COLO668 (cell line): ENCODE measurements around the gene GALNT9.
"Not testable (repeated sequence)": the region's sequence is repeated elsewhere in the genome, so short reads cannot be mapped to it uniquely, and the experiment has no call there.

Source experiments
- DNase-seq: peaks from one replicate; lab custom pipeline; 2025; ENCODE audit not compliant: unreplicated experiment; lab: John Stamatoyannopoulos, UW

Gene GALNT9

GRCh38 chr12:132267873-132268272 is 61.5 kb downstream of the GALNT9 start:
- DNase-seq: no peak

GRCh38 chr12:132266802-132267201 is 62.6 kb downstream of the GALNT9 start:
- DNase-seq: no peak

- no peak for DNase-seq
Measured at GRCh38 chr12:132266370-132266769, 63.0 kb downstream of the GALNT9 start.

DNA sequence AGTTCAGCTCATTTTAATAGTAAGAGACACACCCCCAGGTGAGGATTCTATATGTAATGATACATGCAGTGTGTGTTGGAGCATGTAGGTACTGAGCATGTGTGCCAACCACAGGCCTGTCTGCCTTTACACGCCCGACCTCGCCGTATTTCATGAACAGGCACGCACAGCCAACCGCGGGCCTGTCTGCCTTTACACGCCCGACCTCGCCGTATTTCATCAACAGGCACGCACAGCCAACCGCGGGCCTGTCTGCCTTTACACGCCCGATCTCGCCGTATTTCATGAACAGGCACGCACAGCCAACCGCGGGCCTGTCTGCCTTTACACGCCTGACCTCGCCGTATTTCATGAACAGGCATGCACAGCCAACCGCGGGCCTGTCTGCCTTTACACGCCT is 63.6 kb downstream of the GALNT9 start:
- DNase-seq: not testable (repeated sequence)

DNA sequence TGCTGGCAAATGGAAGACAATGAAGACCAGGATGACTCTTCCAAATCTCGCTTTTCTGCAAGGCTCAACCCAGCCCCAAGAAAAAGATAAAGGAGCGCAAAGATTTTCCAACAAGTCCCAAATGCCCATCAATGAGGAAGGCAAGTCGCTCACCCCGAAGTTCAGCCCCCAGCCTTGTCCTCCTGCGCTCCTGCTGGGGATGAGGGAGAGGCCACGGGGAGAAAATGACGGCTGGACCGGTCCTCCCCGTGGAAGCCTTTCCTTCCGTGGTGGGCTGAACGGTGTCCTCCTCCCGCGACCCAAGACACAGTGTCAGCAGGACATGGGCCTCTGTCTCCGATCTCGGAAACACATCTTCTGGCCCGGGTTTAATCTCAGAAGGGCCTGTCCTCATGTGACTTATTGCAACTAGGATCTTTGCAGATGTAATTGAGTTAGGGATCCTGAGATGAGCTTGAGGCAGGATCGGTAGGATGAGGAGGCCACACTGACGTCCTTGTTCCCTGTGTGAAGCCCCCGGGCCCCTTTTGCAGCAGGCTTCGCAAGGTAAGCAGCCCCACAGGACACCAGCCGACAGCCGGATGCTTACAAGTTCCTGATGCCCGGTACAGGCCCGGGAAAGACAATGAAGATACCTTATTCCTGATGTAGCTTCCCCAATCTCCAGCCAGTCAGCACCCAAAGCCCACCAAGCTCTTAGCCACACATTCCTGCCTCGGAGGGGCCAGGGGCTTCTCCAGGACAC is 64.2 kb downstream of the GALNT9 start:
- no peak for DNase-seq

- no peak for DNase-seq
Measured at GRCh38 chr12:132264086-132265010, 65.0 kb downstream of the GALNT9 start.

DNA sequence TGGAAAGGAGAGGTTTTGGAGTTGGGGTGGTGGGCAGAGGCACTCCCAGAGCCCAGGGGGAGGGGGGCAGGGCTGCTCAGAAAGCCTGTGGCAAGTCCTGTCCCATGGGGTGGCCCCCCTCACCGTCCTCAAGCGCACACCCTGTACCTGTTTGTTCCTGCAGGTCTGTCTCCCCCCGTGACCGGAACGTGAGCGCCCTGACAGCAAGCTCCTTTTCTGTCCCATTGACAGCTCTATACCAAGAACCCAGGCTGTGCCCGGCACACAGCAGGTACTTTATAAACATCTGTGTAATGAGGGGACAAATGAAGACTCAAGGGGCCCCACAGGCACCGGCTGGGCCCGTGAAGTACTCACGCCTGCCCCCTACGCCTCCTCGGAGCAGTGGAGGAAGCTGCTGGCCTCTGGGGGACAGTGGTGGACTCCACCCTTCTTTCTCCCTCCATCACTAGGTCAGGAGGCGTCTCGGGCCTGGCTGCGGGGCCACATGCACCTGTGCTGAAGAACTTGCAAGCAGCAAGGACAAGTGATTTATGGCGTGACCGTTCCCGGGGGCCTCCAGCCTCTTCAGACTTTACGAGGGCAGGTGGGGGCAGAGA is 65.8 kb downstream of the GALNT9 start:
- no peak for DNase-seq

- no peak for DNase-seq
Measured at GRCh38 chr12:132263061-132263360, 66.4 kb downstream of the GALNT9 start.

DNA sequence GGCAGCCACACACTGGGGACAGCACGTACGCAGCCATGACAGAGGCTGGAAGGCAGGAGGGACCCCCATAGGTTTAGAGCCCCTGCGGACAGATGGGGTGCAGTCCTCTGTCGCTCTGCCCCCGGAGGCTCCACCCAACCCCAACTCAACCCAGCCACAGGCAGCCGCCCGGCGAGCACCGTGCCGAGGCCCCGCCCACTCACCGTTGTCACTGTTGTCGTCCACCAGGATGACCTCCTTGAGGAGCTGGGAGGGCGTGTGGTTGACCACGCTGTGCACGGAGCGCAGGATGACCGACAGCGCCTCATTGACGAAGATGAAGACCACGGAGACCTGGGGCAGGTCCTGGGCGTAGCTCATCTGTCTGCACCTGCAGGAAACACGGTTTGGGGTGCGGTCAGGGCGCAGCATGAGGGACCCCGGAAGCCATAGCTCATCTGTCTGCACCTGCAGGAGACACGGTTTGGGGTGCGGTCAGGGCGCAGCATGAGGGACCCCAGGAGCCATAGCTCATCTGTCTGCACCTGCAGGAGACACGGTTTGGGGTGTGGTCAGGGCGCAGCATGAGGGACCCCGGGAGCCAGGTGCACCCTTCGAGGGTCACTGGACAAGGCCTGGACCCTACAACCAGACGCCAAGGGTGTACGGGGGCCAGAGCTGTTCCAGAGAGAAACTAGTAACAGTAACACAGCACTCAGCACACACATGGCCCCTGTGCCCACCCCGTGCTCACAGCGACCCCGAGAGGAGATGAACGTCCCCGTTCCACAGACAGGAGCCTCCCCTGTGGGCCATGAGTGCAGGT is 66.9 kb downstream of the GALNT9 start:
- no peak for DNase-seq

DNA sequence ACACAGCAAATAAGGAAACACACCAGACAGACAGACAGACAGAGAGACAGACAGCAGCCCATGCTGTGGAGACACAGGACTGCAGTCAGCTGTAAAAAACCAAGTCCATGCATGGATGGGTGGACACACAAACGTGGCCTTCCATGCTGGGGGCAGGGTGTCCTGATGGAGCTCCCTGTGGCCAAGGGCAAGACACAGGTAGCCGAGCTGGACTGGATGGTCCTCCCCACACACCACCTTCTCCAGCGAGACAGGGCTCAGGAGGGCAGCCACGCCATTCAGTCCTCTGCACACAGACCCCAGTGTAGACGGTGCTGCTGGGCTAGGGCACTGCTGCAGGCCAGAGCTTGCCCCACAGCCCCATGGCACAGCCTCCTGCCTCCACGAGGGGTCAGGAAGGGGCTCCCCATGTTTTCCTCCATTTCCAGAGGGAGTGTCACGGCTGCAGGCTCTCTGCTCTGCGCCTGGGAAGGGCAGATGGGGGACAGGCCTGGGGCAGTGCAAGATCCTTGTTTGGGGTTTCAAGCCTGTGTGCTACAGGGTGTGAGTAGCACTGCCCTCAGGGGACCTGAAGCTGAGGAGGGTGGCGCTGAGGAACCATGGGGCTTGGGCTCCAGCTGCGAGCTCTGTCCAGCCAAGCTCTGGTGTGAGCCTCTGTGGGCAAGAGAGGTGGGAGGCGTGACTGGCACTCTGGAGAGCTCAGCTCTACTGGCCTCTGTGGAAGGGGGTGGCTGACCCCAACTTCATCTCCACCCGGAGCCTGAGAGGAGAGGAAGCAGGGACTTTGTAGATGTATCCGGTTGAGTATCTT is 67.9 kb downstream of the GALNT9 start:
- DNase-seq: no peak

- no peak for DNase-seq
Measured at GRCh38 chr12:132260721-132261120, 68.7 kb downstream of the GALNT9 start.

DNA sequence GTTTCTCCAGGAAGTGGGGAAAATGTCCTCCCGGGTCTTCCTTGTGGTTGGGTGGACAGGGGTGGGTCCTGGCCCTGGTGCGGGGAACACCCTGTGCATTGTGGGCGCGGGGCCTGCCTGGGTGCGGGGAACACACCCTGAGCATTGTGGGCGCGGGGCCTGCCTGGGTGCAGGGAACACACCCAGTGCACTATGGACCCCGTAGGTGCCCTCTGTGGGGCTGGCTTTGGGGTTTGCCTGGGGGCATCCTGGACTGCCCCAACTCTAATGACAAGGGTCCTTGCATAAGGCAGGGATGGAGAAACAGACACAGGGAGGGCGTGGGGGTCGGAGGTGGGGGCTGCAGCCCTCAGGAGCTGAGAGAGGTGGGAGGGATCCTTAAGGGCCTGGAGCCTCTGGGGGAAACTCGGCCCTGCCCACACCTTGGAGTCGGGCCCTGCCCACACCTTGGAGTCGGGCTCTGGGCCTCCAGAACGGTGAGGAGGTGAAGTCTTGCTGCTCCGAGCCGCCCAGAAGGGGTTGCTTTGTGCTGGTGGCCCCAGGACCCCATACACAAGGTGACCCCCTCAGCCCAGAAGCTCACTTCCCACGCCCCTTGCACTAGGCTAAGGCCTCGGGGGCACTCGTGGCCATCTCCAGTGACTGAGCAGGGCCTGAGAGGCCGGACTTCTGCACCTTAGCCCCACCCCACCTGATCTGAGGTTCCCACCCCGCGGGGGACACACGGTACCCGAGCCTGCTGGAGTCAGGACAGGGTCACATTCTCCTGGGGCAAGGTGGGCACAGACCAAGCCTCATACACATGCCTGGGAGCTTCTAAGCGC is 69.3 kb downstream of the GALNT9 start:
- no peak for DNase-seq

GRCh38 chr12:132259364-132259871 is 70.0 kb downstream of the GALNT9 start:
- no peak for DNase-seq

- DNase-seq: no peak
Measured at GRCh38 chr12:132258543-132258942, 70.8 kb downstream of the GALNT9 start.

- no peak for DNase-seq
Measured at GRCh38 chr12:132257955-132258490, 71.4 kb downstream of the GALNT9 start.

DNA sequence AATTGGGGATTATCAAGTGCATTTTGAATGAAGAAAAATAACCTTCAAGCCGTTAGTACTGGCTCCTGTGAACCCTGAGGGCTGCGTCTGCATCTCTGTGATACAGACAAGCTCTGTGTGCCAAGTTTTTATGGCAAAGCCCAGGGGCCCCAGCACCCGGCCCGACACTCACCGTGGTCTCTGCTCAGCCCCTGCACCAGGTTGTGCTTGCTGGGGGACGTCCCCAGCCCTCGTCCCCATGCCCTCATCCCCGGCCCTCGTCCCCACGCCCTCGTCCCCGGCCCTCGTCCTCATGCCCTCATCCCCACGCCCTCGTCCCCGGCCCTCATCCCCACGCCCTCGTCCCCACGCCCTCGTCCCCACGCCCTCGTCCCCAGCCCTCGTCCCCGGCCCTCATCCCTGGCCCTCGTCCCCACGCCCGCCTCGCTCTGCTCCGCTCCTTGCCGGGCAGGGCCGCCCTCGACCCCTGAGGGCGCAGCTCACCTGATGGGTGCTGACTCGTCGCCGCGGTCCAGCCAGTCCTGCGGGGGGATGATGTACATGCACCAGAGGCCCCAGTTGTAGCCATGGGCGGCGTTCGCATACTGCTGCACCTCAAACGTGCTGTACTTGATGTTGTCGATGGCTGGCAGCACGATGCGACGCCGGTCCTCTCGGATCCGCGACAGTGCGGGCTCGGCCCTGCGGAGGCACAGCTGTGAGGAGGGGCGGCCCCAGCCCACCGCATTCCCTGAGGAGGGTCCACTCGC is 72.0 kb downstream of the GALNT9 start:
- DNase-seq: no peak

DNA sequence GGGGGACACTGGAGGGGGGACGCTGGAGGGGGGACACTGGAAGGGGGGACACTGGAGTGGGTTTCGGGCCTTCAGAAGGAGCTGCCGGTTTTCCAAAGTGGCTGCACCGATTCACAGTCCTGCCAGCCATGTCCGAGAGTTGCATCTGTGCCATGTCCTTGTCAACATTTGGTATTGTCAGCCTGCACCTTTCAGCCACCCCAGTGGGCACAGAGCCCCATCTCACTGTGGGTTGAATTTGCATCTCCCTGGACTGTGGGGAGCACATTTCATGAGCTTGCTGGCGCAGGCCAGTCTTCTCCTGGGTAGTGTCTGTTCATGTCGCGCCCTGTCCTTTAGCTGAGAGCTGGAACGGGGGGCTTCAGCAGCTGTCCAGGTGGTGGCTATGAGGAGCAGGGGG is 72.7 kb downstream of the GALNT9 start:
- DNase-seq: no peak

- DNase-seq: no peak
Measured at GRCh38 chr12:132255642-132256041, 73.7 kb downstream of the GALNT9 start.
